GM20000 (cell line): Measurements from ENCODE around the gene C20orf141.
"Not testable (repeated sequence)": the region's sequence is repeated elsewhere in the genome, so short reads cannot be mapped to it uniquely, and the experiment has no call there.

Experiments
- DNase-seq: peaks from one replicate; pipeline ENCODE4 v3.0.0; 2012; ENCODE audit warnings: low spot score
- TF ChIP-seq, protein P1 (sequence below): IDR thresholded peaks from 2 replicates; pipeline ENCODE4 v1.5.1; 2012; ENCODE audit warnings: mild to moderate bottlenecking, control low read depth; ENCODE audit errors: extremely low read depth, missing control alignments

C20orf141 gene

GRCh38 chr20:2825761-2826160 lies 11.0 kb downstream of the C20orf141 start:
- TF ChIP-seq, protein P1, sequence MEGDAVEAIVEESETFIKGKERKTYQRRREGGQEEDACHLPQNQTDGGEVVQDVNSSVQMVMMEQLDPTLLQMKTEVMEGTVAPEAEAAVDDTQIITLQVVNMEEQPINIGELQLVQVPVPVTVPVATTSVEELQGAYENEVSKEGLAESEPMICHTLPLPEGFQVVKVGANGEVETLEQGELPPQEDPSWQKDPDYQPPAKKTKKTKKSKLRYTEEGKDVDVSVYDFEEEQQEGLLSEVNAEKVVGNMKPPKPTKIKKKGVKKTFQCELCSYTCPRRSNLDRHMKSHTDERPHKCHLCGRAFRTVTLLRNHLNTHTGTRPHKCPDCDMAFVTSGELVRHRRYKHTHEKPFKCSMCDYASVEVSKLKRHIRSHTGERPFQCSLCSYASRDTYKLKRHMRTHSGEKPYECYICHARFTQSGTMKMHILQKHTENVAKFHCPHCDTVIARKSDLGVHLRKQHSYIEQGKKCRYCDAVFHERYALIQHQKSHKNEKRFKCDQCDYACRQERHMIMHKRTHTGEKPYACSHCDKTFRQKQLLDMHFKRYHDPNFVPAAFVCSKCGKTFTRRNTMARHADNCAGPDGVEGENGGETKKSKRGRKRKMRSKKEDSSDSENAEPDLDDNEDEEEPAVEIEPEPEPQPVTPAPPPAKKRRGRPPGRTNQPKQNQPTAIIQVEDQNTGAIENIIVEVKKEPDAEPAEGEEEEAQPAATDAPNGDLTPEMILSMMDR = no peak
- no peak for DNase-seq

- TF ChIP-seq, protein P1 = no peak
- no peak for DNase-seq
These were observed 11.9 kb downstream of the C20orf141 start for GRCh38 chr20:2826655-2827054.

- TF ChIP-seq, protein P1 = no peak
- no peak for DNase-seq
These were observed 14.6 kb downstream of the C20orf141 start for GRCh38 chr20:2829376-2829775.

- not testable (repeated sequence) for DNase-seq
These were observed 16.4 kb downstream of the C20orf141 start for GRCh38 chr20:2831206-2831605.

- TF ChIP-seq, protein P1 = no peak
- no peak for DNase-seq
These were observed 19.0 kb downstream of the C20orf141 start for GRCh38 chr20:2833761-2834160.

DNA sequence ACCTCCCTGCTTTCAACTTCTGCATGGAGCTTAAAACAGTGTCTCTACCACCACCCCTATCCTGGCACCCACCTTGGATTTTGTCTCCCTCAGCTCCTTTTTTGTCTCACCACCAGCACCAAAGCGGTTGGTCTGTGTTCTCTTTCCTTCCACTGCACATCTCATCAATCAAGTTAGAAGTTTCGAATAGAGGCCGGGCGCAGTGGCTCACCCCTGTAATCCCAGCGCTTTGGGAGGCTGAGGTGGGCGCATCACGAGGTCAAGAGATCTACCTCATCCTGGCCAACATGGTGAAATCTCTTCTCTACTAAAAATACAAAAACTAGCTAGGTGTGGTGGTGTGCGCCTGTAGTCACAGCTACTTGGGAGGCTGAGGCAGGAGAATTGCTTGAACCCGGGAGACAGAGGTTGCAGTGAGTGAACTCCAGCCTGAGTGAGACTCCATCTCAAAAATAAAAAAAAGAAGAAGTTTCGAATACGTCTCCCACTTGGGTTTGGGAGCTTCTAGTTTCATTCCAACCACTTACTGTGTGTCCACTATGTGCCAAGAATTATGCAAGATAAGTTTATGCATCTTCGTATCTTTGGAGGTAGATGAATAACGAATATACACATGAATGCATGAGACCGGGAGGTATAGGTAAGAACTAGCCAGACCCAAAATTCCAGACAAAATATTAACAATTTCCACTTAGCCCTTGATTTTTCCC lies 19.8 kb downstream of the C20orf141 start:
- TF ChIP-seq, protein P1 = no peak

DNA sequence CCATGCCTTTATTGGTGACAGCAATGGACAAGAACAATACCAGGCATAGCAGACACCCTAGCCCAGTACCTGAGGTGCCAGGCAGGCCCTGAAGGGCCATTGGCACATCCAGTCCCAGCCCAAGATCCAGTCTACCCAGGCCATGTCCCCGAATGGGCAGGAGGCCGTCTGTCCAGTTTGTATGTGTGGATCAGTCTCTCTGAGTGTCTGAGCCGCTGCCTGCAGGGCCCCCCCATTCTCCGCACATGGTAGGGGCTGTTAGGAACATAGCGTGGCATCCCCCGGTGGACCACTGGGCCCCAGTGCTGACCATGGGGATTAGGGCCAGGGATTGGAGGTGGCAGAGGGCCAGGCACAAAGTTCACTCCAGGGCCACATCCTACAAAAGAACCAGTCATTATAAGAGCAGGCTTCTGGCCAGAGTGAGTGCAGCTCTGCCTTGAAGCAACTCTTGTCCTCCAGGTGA lies 20.6 kb downstream of the C20orf141 start:
- DNase-seq = no peak
- TF ChIP-seq, protein P1 = no peak

More for the DNA sequence above, 19.8 kb downstream of the C20orf141 start:
- DNase-seq = no peak

- TF ChIP-seq, protein P1 = no peak
- DNase-seq = no peak
These were observed 21.2 kb downstream of the C20orf141 start for GRCh38 chr20:2836035-2836434.
